ENCODE results near the gene CEP250. TPM values are rescaled to one million over a fixed set of nuclear protein-coding genes. Genes with fewer than 3 reads are reported as not detected.
"Not testable (repeated sequence)": the region's sequence is repeated elsewhere in the genome, so short reads cannot be mapped to it uniquely, and the experiment has no call there.

Gene CEP250
- total RNA-seq, 1 donor from 2014 or later = 54.7 TPM

GRCh38 chr20:35514371-35514932, 59.1 kb downstream of the CEP250 start:
- Mint-ChIP-seq H3K27me3 (no peaks in the 10 kb centered on the region), H3K4me1 (peaks cover 5% of the 10 kb centered on the region), H3K4me3 (no peak overlapping the region), H3K36me3 (ENCODE audit: low read depth) (peaks cover 65% of the 10 kb centered on the region), H3K27ac (peak overlapping the region; percentile 21), H3K9me3 (no peaks in the 10 kb centered on the region)
- intact Hi-C loops (cut with micrococcal nuclease) = no loop called here
- ChIA-PET CTCF (no interaction called here), POLR2A (no interaction called here)
- DNase-seq = no peak
- ATAC-seq (ENCODE audit: low read depth) = no peak
- no peak for TF ChIP-seq CTCF (IDR thresholded peaks at IDR 0.05)

- intact Hi-C loops (cut with micrococcal nuclease) = no loop called here
- ATAC-seq (ENCODE audit: low read depth) (no peak), DNase-seq (no peak)
- H3K36me3 Mint-ChIP-seq (ENCODE audit: low read depth) = peaks cover 57% of the 10 kb centered on the region
- H3K27me3 Mint-ChIP-seq = no peaks in the 10 kb centered on the region
- ChIA-PET CTCF (interaction anchor here (0.5 kb wide), 1 partner anchor 49 kb away, joined by 3 read pairs; no protein-coding TSS in a partner anchor), POLR2A (no interaction called here)
- no peak for TF ChIP-seq CTCF (IDR thresholded peaks at IDR 0.05)
- H3K9me3 Mint-ChIP-seq = no peaks in the 10 kb centered on the region
- no peak overlapping the region for H3K4me3 Mint-ChIP-seq
- H3K4me1 Mint-ChIP-seq = no peaks in the 10 kb centered on the region
- no peak overlapping the region for H3K27ac Mint-ChIP-seq
These were observed 59.9 kb downstream of the CEP250 start for GRCh38 chr20:35515341-35515740.

- DNase-seq (no peak), ATAC-seq (ENCODE audit: low read depth) (no peak)
- Mint-ChIP-seq H3K27ac (no peak overlapping the region), H3K4me1 (no peaks in the 10 kb centered on the region), H3K4me3 (no peak overlapping the region), H3K27me3 (no peaks in the 10 kb centered on the region), H3K36me3 (ENCODE audit: low read depth) (peaks cover 50% of the 10 kb centered on the region), H3K9me3 (no peaks in the 10 kb centered on the region)
- CTCF ChIA-PET = no interaction called here
- TF ChIP-seq CTCF (IDR thresholded peaks at IDR 0.05) = no peak
- intact Hi-C loops (cut with micrococcal nuclease) = no loop called here
- POLR2A ChIA-PET = no interaction called here
These were observed 60.7 kb downstream of the CEP250 start for GRCh38 chr20:35515949-35516645.

GRCh38 chr20:35517125-35517524, 61.7 kb downstream of the CEP250 start:
- peaks cover 40% of the 10 kb centered on the region for H3K36me3 Mint-ChIP-seq (ENCODE audit: low read depth)
- H3K4me3 Mint-ChIP-seq = no peak overlapping the region
- no peaks in the 10 kb centered on the region for H3K9me3 Mint-ChIP-seq
- H3K4me1 Mint-ChIP-seq = no peaks in the 10 kb centered on the region
- intact Hi-C loops (cut with micrococcal nuclease) = no loop called here
- ChIA-PET CTCF (no interaction called here), POLR2A (no interaction called here)
- no peak for DNase-seq
- ATAC-seq (ENCODE audit: low read depth) = no peak
- no peaks in the 10 kb centered on the region for H3K27me3 Mint-ChIP-seq
- H3K27ac Mint-ChIP-seq = no peak overlapping the region
- TF ChIP-seq CTCF (IDR thresholded peaks at IDR 0.05) = no peak

GRCh38 chr20:35517767-35518166, 62.4 kb downstream of the CEP250 start:
- DNase-seq; ATAC-seq (ENCODE audit: low read depth); H3K4me1 Mint-ChIP-seq; POLR2A ChIA-PET; CTCF ChIA-PET; H3K27ac Mint-ChIP-seq; H3K27me3 Mint-ChIP-seq; H3K4me3 Mint-ChIP-seq; H3K9me3 Mint-ChIP-seq; intact Hi-C loops (cut with micrococcal nuclease): not testable (repeated sequence)
- H3K36me3 Mint-ChIP-seq (ENCODE audit: low read depth) = peaks cover 34% of the 10 kb centered on the region
